Posterior vena cava (tissue), 2 donors: ENCODE measurements around the gene EGFL8. TPM values are rescaled to one million over a fixed set of nuclear protein-coding genes. Genes with fewer than 3 reads are reported as not detected.

ENCODE experiments used
- DNase-seq: peaks from one replicate; pipeline ENCODE4 v3.0.0-alpha.2; 2020; ENCODE audit warnings: low spot score
- intact Hi-C, 2 donors: fragments of 100-400 bp; cut with DNase I; formaldehyde crosslinking; loops; one replicate each; pipeline versions ENCODE4 v1.14.1 to v1.14.2; 2022 to 2023
- long read RNA-seq, 2 donors: library from polyadenylated mRNA; unstranded; transcript quantifications; one replicate each; pipeline ENCODE4 v2.0.0, GENCODE V29; 2020 to 2021
- total RNA-seq, 2 donors: library from RNA; stranded (reverse); fragmentation: NEBNext Ultra II Directional; extraction: Animal tissue kit (Norgen Biotek cat#: 25700); gene quantifications; one replicate each; pipeline ENCODE4 v1.2.1, GENCODE V29; 2021
- donor health status: DM: yes; HTN: yes; CAD: no.
- donor health status: DM: yes; HTN: yes; CAD: no.

EGFL8 gene
- total RNA-seq, result 10 to 100 TPM; 16.9 to 19.2 TPM
- long read RNA-seq, donor 1, result 0 reads
- long read RNA-seq, donor 2, transcript EGFL8-219 (9 exons, 1,310 nt), result major isoform, 14 of 21 reads
- long read RNA-seq, donor 2, partial matches to known transcripts, result 2 of 21 reads
- long read RNA-seq, donor 2, other reads (novel, unspliced or antisense), result 1 of 21 reads

GRCh38 chr6:32164295-32164694, at the start of gene EGFL8:
Gene EGFL8 (plus strand): TSS chr6:32164595. CDS start chr6:32166166, 1,571 bp downstream.
- intact Hi-C loops, result no loop called here
- DNase-seq, result no peak

GRCh38 chr6:32114796-32115195, 49.6 kb upstream of the EGFL8 start:
- intact Hi-C loops, result loop anchor here in 1 of 2 donors (5.0 kb wide), 2 partner anchors 43 to 78 kb away; partner anchors contain the start of genes GPSM3 and PBX2
- DNase-seq, result no peak

GRCh38 chr6:32115623-32116022, 48.8 kb upstream of the EGFL8 start:
- intact Hi-C loops, result loop anchor here in 1 of 2 donors (5.0 kb wide), 2 partner anchors 42 to 77 kb away; partner anchors contain the start of genes GPSM3 and PBX2
- DNase-seq, result no peak

- no peak for DNase-seq
- intact Hi-C loops, result loop anchor here in 1 of 2 donors (5.0 kb wide), 2 partner anchors 41 to 76 kb away; partner anchors contain the start of genes GPSM3 and PBX2
These were observed 47.7 kb upstream of the EGFL8 start for GRCh38 chr6:32116674-32117073.

GRCh38 chr6:32117461-32117860, 46.9 kb upstream of the EGFL8 start:
- no peak for DNase-seq
- intact Hi-C loops, result loop anchor here in 1 of 2 donors (5.0 kb wide), 2 partner anchors 40 to 75 kb away; partner anchors contain the start of genes GPSM3 and PBX2

GRCh38 chr6:32118782-32119628, 45.4 kb upstream of the EGFL8 start:
- DNase-seq, result peak; percentile 97
- intact Hi-C loops, result loop anchor here in 1 of 2 donors (5.0 kb wide), 2 partner anchors 38 to 73 kb away; partner anchors contain the start of genes GPSM3 and PBX2

GRCh38 chr6:32120573-32121059, 43.8 kb upstream of the EGFL8 start:
- DNase-seq, result no peak
- intact Hi-C loops, result loop anchor here in 1 of 2 donors (1.0 kb wide), 1 partner anchor 22 kb away; no protein-coding TSS in a partner anchor

GRCh38 chr6:32123681-32124080, 40.7 kb upstream of the EGFL8 start:
- no peak for DNase-seq
- intact Hi-C loops, result no loop called here

GRCh38 chr6:32126880-32127279, 37.5 kb upstream of the EGFL8 start:
- DNase-seq, result no peak
- intact Hi-C loops, result loop anchor here in 1 of 2 donors (5.0 kb wide), 1 partner anchor 50 kb away; the partner anchor contains the start of genes AGPAT1 and RNF5

- no peak for DNase-seq
- intact Hi-C loops, result loop anchor here in 1 of 2 donors (5.0 kb wide), 1 partner anchor 50 kb away; the partner anchor contains the start of genes AGPAT1 and RNF5
These were observed 37.0 kb upstream of the EGFL8 start for GRCh38 chr6:32127409-32127716.

- intact Hi-C loops, result loop anchor here in 1 of 2 donors (5.0 kb wide), 1 partner anchor 49 kb away; the partner anchor contains the start of genes AGPAT1 and RNF5
- DNase-seq, result peak; percentile 99
These were observed 36.4 kb upstream of the EGFL8 start, which contains the start of gene ATF6B for GRCh38 chr6:32127717-32128592. Gene ATF6B (minus strand): TSS chr6:32128246. CDS start chr6:32128207, 39 bp downstream.

- no peak for DNase-seq
- intact Hi-C loops, result loop anchor here in 1 of 2 donors (5.0 kb wide), 1 partner anchor 48 kb away; the partner anchor contains the start of genes AGPAT1 and RNF5
These were observed 35.6 kb upstream of the EGFL8 start for GRCh38 chr6:32128751-32129296.

GRCh38 chr6:32129297-32130088, 34.9 kb upstream of the EGFL8 start:
- intact Hi-C loops, result loop anchor here in 1 of 2 donors (5.0 kb wide), 1 partner anchor 48 kb away; the partner anchor contains the start of genes AGPAT1 and RNF5
- DNase-seq, result no peak

GRCh38 chr6:32131439-32131948, 32.9 kb upstream of the EGFL8 start:
- DNase-seq, result no peak
- intact Hi-C loops, result no loop called here

- DNase-seq, result no peak
- intact Hi-C loops, result no loop called here
These were observed 32.3 kb upstream of the EGFL8 start for GRCh38 chr6:32132110-32132509.

- DNase-seq, result no peak
- intact Hi-C loops, result no loop called here
These were observed 30.6 kb upstream of the EGFL8 start for GRCh38 chr6:32133786-32134185.

GRCh38 chr6:32137454-32137853, 26.9 kb upstream of the EGFL8 start:
- intact Hi-C loops, result no loop called here
- DNase-seq, result no peak
